Activated CD4-positive, CD25-positive, alpha-beta regulatory T cell treated with anti-CD3 and anti-CD28 coated beads, Interleukin-2, amount 50 U/mL, for 72 hours (primary cell): ENCODE data around the gene KIF26B.
"Not testable (repeated sequence)": the region's sequence is repeated elsewhere in the genome, so short reads cannot be mapped to it uniquely, and the experiment has no call there.

Experiments used
- DNase-seq: peaks from one replicate; pipeline ENCODE4 v3.0.0; 2021

Gene KIF26B

GRCh38 chr1:245330951-245331350 lies 176.2 kb downstream of the KIF26B start:
- no peak for DNase-seq

- no peak for DNase-seq
Observed at GRCh38 chr1:245332085-245332484, 177.3 kb downstream of the KIF26B start.

GRCh38 chr1:245332513-245332912 lies 177.7 kb downstream of the KIF26B start:
- DNase-seq: no peak

GRCh38 chr1:245334235-245334634 lies 179.4 kb downstream of the KIF26B start:
- DNase-seq: no peak

GRCh38 chr1:245334827-245335490 lies 180.2 kb downstream of the KIF26B start:
- DNase-seq: no peak

- DNase-seq: not testable (repeated sequence)
Observed at GRCh38 chr1:245335684-245336083, 180.9 kb downstream of the KIF26B start.

GRCh38 chr1:245336149-245336983 lies 181.6 kb downstream of the KIF26B start:
- no peak for DNase-seq

- DNase-seq: not testable (repeated sequence)
Observed at GRCh38 chr1:245336984-245337355, 182.2 kb downstream of the KIF26B start.

- no peak for DNase-seq
Observed at GRCh38 chr1:245337829-245338484, 183.2 kb downstream of the KIF26B start.

GRCh38 chr1:245338485-245338877 lies 183.7 kb downstream of the KIF26B start:
- no peak for DNase-seq

- no peak for DNase-seq
Observed at GRCh38 chr1:245341743-245342142, 187.0 kb downstream of the KIF26B start.

- no peak for DNase-seq
Observed at GRCh38 chr1:245345191-245345884, 190.6 kb downstream of the KIF26B start.

- no peak for DNase-seq
Observed at GRCh38 chr1:245348626-245349025, 193.8 kb downstream of the KIF26B start.

- DNase-seq: no peak
Observed at GRCh38 chr1:245353411-245353810, 198.6 kb downstream of the KIF26B start.

- DNase-seq: no peak
Observed at GRCh38 chr1:245353915-245354775, 199.4 kb downstream of the KIF26B start.

- DNase-seq: not testable (repeated sequence)
Observed at GRCh38 chr1:245355851-245356630, 201.3 kb downstream of the KIF26B start.

- no peak for DNase-seq
Observed at GRCh38 chr1:245356891-245357585, 202.3 kb downstream of the KIF26B start.

- not testable (repeated sequence) for DNase-seq
Observed at GRCh38 chr1:245359101-245359680, 204.4 kb downstream of the KIF26B start.

- no peak for DNase-seq
Observed at GRCh38 chr1:245361065-245361464, 206.3 kb downstream of the KIF26B start.

- no peak for DNase-seq
Observed at GRCh38 chr1:245361951-245362350, 207.2 kb downstream of the KIF26B start.
